COLO829 (cell line): Measurements from ENCODE around the gene MBTD1.
"Not testable (repeated sequence)": the region's sequence is repeated elsewhere in the genome, so short reads cannot be mapped to it uniquely, and the experiment has no call there.

Source experiments
- DNase-seq: peaks from one replicate; pipeline ENCODE4 v3.0.0; 2012; ENCODE audit warnings: low spot score

Gene MBTD1

DNA sequence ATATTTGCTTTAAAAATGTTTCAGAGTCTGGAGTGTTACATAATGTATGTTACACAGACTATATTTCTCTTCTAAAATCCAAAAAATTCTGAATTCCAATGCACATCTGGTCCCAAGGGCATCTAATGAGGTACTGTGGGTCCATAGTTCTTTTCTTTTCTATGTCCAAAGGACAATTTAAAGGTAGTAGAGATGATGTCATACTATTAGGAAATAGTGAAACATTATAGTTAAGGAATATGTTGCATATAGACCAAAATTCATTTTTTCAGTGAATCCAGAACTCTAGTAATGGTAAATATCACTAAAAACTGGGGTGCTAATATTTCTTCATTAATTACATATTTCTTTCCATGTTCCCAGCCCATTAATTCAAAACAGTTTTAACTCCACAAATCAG is 70.7 kb downstream of the MBTD1 start:
- no peak for DNase-seq

DNA sequence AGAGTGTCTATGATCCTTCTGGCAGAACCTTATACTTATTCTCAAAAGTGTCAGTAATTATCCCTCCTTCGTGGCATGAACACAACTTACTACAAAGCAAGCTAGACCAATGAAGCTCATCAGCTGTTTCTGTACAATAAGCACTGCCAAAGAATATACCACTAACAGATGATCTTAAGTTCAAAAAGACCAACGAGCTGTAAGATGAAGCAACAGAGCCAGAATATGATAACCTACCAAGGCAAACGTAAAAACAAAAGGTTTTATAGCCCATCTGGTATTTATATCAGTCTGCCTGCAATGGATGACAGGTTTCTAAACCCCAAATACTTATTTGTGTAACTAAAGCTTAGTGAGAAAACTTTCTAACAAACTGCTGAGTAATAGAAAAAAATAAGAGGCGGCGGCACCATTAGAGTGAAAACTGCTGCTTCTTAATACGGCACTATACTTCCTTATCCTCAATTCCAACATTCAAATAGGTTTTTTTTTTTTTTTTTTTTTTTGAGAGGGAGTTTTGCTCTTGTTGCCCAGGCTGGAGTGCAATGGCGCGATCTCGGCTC is 71.5 kb downstream of the MBTD1 start:
- no peak for DNase-seq

DNA sequence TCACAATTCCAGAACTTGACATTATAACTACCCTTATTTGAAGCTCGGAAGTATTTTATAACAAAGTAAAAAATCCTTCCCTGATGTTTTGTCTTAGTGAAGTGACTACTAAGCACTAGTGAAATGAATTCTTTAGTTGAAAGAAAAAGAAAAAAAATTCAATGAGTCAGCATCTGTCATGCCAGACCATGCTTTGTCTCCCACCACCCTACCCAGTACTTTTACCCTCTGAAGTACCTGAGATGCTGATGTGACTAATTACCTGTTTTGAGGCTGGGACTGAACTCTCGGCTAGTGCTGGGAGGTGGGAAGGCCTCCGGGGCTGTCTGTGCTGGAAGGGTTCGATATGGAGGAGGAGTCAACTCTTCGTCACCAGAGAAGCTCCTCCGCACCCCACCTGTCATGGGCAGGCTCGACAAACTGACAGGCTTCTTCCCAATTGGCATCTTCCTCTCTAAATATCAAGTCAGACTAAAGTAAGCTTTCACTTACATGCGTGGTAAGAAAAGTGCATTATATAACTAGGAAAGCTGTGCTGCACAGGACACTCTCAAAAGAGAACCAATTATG is 74.0 kb downstream of the MBTD1 start:
- no peak for DNase-seq

DNA sequence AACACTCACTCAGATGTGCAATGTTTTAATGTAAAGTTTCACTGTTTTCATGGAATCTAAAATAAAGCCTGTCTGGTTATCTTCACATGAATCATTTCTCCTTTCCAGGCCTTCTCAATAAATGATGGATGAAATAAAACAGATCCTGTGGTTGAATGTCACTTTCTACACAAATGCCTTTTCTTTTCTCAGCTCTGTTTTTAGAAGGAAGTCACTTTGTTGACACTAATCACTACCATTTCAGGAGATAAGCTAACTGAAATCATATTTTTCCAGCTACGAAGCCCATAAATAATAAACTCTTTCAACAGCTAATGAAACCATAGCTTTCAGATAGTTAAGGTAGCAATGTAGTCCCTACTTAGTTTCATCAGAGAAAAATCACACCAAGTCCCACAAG is 75.7 kb downstream of the MBTD1 start:
- no peak for DNase-seq

DNA sequence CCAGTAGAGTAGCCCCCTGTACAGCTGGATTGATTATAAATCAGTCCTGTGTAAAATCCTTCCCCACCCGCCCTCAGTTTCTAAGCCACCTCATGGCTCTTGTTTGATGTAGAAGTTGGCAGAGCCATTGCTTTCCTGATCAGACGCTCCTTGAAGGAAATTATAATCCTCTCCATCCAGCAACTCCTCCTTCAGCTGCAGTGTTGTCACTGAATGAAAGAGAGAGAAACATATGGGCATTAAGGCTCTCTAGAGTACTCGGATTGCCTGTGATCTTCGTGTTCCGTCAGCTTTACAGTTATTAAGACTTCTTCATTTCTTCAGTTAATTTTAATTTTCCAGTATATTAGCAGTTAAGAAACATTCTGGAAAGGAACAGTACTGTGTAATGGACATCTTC is 79.4 kb downstream of the MBTD1 start:
- DNase-seq: no peak

DNA sequence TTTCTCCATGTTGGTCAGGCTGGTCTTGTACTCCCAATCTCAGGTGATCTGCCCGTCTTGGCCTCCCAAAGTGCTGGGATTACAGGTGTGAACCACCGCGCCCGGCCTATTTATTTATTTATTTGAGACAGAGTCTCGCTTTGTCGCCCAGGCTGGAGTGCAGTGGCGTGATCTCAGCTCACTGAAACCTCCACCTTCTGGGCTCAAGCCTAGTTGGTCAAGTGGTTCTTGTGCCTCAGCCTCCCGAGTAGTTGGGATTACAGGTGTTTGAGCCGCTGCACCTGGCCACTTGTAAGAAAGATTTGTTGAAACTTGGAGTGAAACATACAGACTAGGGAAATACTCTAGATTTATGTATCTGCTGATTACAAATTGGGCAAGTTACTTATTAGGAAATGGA is 87.8 kb downstream of the MBTD1 start:
- DNase-seq: not testable (repeated sequence)

DNA sequence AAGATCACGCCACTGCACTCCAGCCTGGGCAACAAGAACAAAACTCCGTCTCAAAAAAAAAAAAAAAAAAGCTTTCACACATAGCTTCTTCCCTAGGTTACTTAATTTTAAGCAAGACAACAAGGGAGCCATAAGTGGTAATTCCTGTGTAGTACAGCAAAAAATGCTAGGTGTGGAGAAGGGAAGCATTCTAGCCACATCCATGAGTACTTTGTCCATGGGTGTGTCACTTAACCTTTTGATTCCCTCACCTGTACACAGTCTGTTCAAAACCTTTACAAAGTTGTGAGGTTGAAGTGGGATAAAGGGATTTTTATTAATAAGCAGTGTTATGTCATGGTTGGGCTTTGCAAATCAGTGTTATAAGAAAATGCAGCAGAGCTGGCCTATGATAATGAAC is 89.1 kb downstream of the MBTD1 start:
- no peak for DNase-seq

DNA sequence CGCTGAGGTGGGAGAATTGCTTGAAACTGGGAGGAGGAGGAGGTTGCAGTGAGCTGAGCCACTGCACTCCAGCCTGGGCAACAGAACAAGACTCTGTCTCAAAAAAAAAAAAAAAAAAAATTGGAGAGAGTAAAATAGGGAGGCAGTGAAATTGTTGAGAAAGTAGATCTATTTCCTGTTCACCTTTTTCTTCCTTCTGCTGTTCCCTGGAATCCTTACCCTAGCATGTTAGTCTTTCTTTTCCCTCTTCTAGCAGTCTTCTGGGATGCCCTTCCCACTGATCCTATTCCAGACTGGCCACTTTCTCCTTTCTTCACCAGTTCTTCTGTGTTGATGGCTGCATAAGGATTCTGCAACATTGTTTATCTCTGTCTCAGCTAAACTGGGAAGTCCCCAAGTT is 90.5 kb downstream of the MBTD1 start:
- DNase-seq: no peak

DNA sequence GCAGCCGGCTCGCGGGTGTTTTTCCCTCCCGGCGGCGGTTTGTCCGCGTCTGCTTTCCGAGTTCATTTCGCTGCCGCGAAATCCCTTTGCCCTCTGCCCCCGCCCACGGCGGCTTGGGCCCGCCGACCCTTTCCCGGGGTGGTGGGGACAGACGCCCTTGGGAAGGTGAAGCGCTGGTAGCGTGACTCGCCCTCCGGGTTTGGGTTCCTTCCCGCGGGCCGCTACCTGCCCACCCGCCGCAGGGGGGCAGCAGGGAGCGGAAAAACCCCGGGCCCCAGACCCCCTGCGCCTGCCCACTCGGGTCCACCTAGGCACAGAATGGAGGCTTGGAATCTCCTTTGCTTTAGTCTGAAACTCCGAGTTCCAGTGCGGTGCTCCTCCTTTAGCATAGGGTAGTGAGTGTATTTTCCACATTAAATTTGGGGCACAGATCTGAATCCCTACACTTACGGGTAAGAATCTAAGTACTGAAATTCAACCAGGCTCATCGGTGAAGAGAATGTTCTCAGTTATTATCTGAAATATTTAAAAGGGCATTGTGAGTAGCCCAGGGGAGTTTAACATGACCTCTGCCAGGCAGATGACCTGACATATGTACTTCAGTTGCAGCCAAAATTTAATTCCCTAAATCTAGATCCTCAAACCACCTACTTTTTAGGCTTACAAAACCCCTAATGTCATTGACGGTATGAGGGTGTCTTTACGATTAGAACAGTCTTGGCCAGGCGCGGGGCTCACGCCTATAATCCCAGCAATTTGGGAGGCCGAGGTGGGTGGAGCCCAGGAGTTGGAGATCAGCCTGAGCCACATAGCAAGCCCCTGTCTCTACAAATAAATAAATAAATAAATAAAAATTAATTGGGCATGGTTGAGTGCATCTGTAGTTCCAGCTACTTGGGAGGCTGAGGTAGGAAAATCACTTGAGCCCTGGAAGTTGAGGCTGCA is 92.6 kb downstream of the MBTD1 start:
- peak; percentile 76 for DNase-seq

DNA sequence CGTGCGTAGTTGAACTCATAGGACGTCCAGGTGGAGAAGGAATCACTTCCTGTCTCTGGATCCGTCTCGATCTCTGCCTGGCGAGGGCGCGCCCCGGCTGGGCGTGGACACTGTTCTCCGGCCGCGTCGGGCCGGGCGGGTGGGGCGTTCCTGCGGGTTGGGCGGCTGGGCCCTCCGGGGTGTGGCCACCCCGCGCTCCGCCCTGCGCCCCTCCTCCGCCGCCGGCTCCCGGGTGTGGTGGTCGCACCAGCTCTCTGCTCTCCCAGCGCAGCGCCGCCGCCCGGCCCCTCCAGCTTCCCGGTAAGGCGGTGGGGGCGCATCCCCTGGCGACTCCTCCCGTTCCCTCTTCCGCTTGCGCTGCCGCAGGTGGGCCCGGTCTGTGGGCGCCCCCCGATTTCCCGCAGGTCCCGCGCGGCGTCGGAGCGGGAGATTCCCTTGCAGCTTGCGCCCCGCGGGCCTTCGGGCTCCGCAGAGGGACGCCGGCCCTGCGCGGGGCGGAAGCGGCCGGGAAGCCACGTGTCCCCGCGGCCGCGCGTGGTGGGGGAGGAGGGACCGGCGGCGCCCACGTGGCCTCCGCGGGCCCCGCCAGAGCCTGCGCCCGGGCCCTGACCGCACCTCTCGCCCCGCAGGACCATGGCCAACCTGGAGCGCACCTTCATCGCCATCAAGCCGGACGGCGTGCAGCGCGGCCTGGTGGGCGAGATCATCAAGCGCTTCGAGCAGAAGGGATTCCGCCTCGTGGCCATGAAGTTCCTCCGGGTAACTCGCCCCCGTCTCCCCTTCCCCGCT is 93.5 kb downstream of the MBTD1 start, which contains the start of gene NME2:
NME2 (plus strand) TSS at position 214 of the 789 bp plus-strand sequence; CDS start at position 634, 420 bp downstream.
- DNase-seq: peak; percentile 93

DNA sequence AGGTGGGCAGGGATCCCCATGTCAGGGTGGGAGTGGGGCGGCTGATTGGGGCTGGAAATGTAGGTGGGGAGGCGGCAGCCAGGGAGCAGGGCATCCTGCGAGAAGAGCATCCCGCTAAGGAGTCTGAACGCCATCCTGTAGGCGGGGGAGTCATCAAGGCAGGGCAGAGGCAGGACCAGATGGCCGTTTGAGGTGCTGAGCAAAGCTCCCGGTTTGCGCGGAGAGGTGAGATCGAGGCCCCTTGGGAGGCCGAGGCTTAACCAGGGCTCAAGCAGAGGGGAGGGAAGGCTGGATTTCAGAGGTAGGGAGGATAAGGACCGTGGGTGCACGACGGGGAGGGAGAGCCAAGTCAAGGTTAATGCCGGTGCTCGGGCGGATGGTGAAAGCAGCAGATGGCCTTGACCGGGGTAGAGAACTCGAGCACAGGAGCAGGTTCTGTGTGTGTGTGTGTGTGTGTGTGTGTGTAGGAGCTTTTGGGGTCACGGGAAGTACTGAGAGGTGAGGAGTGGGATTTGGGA is 94.1 kb downstream of the MBTD1 start:
- DNase-seq: no peak

DNA sequence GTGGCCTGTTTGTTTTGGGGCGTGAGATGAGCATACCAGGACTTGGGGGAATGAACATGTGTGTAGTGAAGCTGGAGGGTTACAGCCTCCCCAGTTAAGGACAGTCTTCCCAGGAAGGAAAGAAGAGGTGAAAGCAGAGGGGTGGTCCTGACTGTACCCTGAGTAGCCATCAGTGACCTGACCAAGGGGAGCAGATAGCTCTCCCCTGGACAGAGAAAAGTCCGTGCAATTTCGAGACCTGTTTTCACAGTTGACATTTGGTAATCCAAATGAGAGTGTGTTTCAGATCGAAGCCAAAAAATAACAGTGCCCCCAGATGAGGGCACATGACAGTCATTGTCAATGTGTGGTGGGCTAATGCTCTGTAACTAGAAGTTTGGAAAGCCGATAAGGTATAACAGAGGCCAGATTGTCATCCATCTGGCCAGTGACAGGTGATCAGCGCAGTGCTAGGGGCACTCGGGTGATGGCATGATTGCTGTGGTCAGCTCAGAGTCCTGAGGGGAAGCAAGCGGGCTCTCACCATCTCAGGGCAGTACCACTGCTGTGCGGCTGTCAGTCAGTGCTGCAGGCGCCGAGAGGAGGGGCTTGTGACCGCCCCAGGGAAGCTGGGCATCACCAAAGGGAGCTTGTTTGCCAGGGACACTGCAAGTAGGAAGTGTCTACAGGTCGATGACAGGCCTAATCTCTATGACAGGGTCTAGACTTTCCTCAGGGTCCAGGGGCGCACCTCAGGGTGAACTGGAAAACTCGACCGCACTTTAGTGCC is 94.8 kb downstream of the MBTD1 start:
- no peak for DNase-seq

DNA sequence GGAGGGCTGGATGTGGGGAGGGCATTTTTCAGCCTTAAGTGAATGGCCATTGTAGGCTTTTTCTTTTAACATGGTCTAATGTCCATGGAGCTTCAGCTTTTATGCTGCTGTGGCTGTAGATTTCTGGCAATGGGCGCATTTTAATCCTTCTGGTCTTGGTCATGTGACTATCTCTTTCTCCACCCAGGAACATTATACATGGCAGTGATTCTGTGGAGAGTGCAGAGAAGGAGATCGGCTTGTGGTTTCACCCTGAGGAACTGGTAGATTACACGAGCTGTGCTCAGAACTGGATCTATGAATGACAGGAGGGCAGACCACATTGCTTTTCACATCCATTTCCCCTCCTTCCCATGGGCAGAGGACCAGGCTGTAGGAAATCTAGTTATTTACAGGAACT is 98.3 kb downstream of the MBTD1 start:
- no peak for DNase-seq

DNA sequence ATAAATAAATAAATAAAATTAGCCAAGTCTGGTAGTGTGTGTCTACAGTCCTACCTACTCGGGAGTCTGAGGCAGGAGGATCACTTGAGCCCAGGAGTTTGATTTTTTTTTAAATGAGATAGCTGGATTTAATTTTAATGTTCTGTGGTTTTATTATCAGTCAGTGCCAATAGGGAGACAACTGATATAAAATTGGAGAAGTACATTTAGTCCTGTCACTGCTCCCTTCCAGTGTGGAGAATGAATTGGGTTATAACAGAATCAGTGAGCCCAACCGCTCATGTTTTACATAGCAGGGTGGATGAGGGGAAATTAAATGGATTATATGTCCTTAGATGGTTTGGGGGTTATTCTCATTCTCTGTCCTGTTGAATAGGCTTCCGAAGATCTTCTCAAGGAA is 100.2 kb downstream of the MBTD1 start:
- DNase-seq: no peak

DNA sequence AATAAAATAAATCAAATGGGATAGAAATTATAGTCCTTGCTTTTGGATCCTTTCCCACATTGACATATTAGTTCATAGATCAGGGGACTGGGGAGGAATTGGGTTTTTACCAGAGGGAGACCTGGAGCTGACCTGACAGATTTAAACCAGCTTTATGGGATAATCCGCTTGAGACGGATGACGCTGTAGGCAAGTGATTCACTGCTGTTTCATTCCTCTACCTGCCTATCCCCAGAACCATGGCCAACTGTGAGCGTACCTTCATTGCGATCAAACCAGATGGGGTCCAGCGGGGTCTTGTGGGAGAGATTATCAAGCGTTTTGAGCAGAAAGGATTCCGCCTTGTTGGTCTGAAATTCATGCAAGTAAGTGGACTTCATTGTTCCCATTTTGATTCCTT is 104.4 kb downstream of the MBTD1 start:
- DNase-seq: no peak

DNA sequence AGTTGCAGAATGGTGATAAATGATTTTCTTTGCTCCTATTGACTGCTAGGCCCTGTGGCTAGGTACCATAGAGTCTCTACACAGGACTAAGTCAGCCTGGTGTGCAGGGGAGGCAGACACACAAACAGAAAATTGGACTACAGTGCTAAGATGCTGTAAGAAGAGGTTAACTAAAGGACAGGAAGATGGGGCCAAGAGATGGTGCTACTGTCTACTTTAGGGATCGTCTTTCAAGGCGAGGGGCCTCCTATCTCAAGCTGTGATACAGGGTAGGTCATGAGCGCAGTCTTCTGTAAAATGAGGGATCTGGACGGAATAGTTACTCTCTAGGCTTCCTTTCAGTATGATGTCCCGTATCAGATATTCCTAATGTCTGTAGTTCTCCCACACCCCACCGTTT is 105.7 kb downstream of the MBTD1 start:
- DNase-seq: no peak

DNA sequence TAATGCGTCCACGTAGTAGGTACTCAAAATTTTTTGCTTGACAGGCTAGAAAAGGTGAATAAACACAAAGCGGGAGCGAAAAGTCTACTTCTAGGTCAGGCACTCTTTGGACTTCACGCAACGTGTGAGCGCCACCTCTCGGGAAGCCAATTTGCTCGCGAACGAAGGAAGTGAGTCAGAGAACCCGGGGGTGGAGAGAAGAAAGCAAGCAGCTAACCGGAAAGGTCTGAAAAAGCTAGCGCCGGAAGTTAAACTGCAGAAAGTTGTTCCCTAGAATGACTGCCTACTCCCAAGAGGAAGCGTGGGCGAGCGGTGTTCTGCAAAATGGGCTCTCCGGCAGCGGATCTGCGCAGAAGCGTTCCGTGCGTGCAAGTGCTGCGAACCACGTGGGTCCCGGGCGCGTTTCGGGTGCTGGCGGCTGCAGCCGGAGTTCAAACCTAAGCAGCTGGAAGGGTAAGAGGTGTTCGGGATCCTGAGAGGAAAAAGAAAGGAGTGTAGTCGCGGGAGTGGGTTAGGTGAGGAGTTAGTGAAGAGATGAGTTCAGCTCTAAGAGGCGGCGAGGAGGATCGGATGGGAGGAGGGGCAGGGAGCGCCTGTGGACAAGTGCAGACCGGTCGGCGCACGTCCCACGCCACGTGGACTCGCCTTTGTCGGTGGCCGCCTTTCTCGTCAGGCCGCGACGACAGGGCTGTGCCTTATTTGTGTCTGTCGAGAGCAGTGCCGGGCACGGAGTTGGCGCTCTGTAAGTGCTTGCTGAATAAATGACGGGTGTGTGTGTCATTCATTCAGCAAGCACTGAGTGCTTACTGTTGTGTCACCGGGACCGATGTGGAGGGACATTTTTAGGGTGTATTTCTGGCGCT is 106.4 kb downstream of the MBTD1 start, which contains the start of gene NME1:
NME1 (plus strand) TSS at position 350 of the 863 bp plus-strand sequence. CDS start 2,096 bp downstream, outside the sequence.
- peak; percentile 98 for DNase-seq

DNA sequence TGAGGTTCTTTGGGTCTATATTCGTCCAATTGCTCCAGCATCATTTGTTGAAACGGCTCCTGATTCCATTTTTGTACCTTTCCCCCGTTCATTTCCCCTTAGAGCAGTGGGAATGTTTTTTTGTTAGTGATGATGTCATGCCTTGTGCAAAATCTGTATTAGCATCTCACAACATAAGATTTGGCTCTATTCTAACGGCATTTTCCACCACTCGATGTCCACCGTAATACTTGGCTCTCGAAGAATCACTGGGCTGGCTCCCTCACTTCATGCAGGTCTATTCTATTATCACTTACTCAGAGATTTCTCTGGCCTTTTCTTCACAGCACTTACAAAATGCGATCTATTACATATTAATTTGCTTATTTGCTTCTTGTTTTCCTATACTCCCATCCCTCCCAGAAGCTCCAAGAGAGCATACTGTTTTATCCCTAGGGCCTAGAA is 107.1 kb downstream of the MBTD1 start:
- no peak for DNase-seq

DNA sequence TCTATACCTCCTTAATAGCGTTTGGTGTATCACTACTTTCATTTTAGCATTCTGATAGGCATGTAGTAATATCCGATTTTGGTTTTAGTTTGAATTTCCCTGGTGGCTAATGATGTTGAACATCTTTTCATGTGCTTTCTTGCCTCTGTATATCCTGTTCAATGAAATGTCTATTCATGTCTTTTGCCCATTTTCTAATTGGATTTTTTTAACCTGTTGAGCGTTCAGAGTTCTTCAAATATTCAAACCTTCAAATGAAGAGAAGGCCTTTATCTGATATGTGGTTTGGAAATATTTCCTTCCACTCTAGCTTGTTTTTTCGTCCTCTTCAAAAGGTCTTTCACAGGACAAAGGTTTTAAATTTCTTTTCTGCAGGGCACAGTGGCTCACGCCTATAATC is 108.9 kb downstream of the MBTD1 start:
- no peak for DNase-seq

DNA sequence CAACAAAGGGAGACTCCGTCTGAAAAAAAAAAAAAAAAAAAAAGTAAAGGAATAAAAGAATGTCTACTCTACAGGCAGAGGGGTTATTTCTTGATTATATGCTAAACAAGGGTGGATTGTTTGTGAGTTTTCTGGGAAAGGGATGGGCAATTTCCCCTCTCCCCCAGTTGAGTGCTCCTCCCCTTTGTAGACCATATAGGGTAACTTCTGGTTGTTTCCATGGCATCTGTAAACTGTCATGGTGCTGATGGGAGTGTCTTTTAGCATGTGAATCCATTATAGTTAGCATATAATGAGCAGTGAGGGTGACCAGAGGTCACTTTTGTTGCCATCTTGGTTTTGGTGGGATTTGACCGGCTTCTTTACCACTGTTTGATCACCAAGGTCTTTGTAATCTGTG is 110.7 kb downstream of the MBTD1 start:
- DNase-seq: no peak
